Kidney (tissue), 14 donors: ENCODE results near the gene CYP1A2. TPM values are rescaled to one million over a fixed set of nuclear protein-coding genes. Genes with fewer than 3 reads are reported as not detected.

ENCODE experiments used
- DNase-seq, 5 donors: peaks; one replicate each; pipeline ENCODE4 v3.0.0-alpha.2; 2013 to 2020
- FAIRE-seq: peaks from 2 replicates; lab custom pipeline; 2012; peaks lifted over from hg19 to GRCh38; lab: Jason Lieb, UNC
- H3K27ac ChIP-seq, 2 donors: one replicate each; pipeline ENCODE4 v1.7.0; 2013; ENCODE audit warnings: low read depth in 2 of 2, low read length in 2 of 2, inconsistent platforms in 1 of 2
- H3K27me3 ChIP-seq: one replicate; pipeline ENCODE4 v1.7.1; 2013; ENCODE audit warnings: low read length, inconsistent platforms; ENCODE audit not compliant: control insufficient read depth, insufficient read depth
- H3K36me3 ChIP-seq, 3 donors: one replicate each; pipeline versions ENCODE4 v1.7.0 to v1.7.1; 2013; ENCODE audit warnings: low read length in 3 of 3, control low read depth in 1 of 3, inconsistent platforms in 1 of 3; ENCODE audit not compliant: insufficient read depth in 3 of 3, control insufficient read depth in 2 of 3
- H3K4me1 ChIP-seq, 3 donors: one replicate each; pipeline versions ENCODE4 v1.7.0 to v1.7.1; 2013; ENCODE audit warnings: low read length in 3 of 3, inconsistent platforms in 1 of 3, low read depth in 1 of 3; ENCODE audit not compliant: control insufficient read depth in 2 of 3, insufficient read depth in 2 of 3
- H3K4me3 ChIP-seq, 3 donors: one replicate each; pipeline versions ENCODE4 v1.7.0 to v1.8.1; 2013; ENCODE audit warnings: low read length in 3 of 3, control low read depth in 1 of 3, inconsistent platforms in 1 of 3
- H3K9ac ChIP-seq, 3 donors: one replicate each; pipeline versions ENCODE4 v1.7.0 to v1.7.1; 2013; ENCODE audit warnings: low read length in 3 of 3, control low read depth in 1 of 3, inconsistent platforms in 1 of 3
- H3K9me3 ChIP-seq, 3 donors: one replicate each; pipeline versions ENCODE4 v1.7.0 to v1.7.1; 2013; ENCODE audit warnings: low read length in 3 of 3, control low read depth in 1 of 3, inconsistent platforms in 1 of 3; ENCODE audit not compliant: control insufficient read depth in 2 of 3, insufficient read depth in 1 of 3
- intact Hi-C: fragments of 100-400 bp; cut with DNase I; formaldehyde crosslinking; loops from one replicate; pipeline ENCODE4 v1.11.1; 2022
- polyA plus RNA-seq: library from polyadenylated mRNA; stranded (reverse); fragments of 350-450 nt; fragmentation: Illumina TruSeq; extraction: RNeasy Lipid Tissue Mini Kit (QIAGEN cat#74804); gene quantifications from one replicate; pipeline ENCODE4 v1.2.3, GENCODE V29; 2014; ENCODE audit warnings: low read depth, low replicate concordance; ENCODE audit not compliant: insufficient read depth
- total RNA-seq: library from RNA; stranded (reverse); fragmentation: NEBNext Ultra II Directional; extraction: Animal tissue kit (Norgen Biotek cat#: 25700); gene quantifications from one replicate; pipeline ENCODE4 v1.2.1, GENCODE V29; 2021
- TF ChIP-seq, protein P1 (sequence below): IDR thresholded peaks from 3 replicates; pipeline ENCODE4 v1.5.1; 2012; ENCODE audit warnings: mild to moderate bottlenecking, moderate library complexity, borderline replicate concordance; ENCODE audit not compliant: insufficient read depth; ENCODE audit errors: extremely low read depth
- donor health status: control.
- donor health status: control.
- donor health status: control.
- donor health status: control.
- donor health status: control.
- donor health status: DM: yes; HTN: yes; CAD: no.
- donor health status: Normal renal cell carcinoma (clear cell type).

Gene CYP1A2
- total and polyA plus RNA-seq, 2 donors from 2014 or later, result not detected

GRCh38 chr15:74793135-74794028 lies 44.7 kb downstream of the CYP1A2 start:
- DNase-seq (no peak), FAIRE-seq (no peak)
- no peak overlapping the region for H3K27ac ChIP-seq
- no peaks in the 10 kb centered on the region for H3K27me3 ChIP-seq
- H3K4me1 ChIP-seq, result peaks cover 0 to 34% (median 27%) of the 10 kb centered on the region in 3 donors
- H3K4me3 ChIP-seq, result no peak overlapping the region
- H3K9ac ChIP-seq, result no peak overlapping the region
- TF ChIP-seq, protein P1, sequence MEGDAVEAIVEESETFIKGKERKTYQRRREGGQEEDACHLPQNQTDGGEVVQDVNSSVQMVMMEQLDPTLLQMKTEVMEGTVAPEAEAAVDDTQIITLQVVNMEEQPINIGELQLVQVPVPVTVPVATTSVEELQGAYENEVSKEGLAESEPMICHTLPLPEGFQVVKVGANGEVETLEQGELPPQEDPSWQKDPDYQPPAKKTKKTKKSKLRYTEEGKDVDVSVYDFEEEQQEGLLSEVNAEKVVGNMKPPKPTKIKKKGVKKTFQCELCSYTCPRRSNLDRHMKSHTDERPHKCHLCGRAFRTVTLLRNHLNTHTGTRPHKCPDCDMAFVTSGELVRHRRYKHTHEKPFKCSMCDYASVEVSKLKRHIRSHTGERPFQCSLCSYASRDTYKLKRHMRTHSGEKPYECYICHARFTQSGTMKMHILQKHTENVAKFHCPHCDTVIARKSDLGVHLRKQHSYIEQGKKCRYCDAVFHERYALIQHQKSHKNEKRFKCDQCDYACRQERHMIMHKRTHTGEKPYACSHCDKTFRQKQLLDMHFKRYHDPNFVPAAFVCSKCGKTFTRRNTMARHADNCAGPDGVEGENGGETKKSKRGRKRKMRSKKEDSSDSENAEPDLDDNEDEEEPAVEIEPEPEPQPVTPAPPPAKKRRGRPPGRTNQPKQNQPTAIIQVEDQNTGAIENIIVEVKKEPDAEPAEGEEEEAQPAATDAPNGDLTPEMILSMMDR, result no peak
- no peaks in the 10 kb centered on the region for H3K9me3 ChIP-seq
- intact Hi-C loops, result no loop called here
- no peaks in the 10 kb centered on the region for H3K36me3 ChIP-seq

- Histone ChIP-seq H3K4me1 (peaks cover 0 to 25% (median 16%) of the 10 kb centered on the region in 3 donors), H3K9ac (no peak overlapping the region), H3K36me3 (peaks cover 0 to 2% (median 0%) of the 10 kb centered on the region in 3 donors), H3K9me3 (no peaks in the 10 kb centered on the region), H3K27ac (no peak overlapping the region), H3K27me3 (no peaks in the 10 kb centered on the region), H3K4me3 (no peak overlapping the region)
- TF ChIP-seq, protein P1, result no peak
- FAIRE-seq (no peak), DNase-seq (no peak)
- intact Hi-C loops, result no loop called here
These were observed 45.8 kb downstream of the CYP1A2 start for GRCh38 chr15:74794248-74794969.

DNA sequence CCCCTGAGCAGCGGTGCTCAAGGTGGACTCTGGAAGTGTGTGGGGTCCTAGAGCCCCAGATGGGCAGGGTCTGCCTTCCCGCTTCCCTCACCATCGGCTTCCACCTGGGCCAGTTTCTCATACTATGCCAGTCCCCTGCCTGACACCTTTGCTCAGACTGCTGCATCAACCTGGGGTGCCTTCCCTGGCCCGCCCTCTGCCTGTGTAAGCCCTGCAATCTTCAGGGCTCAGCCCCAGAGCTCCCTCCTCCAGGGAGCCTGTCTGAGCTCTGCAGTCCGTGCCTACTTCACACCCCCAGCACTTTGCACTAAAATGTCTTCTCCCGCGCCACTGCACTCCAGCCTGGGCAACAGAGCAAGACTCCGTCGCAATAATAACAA lies 46.3 kb downstream of the CYP1A2 start:
- intact Hi-C loops, result no loop called here
- H3K4me3 ChIP-seq, result no peak overlapping the region

More for the DNA sequence above, 46.3 kb downstream of the CYP1A2 start:
- Histone ChIP-seq H3K9me3 (no peaks in the 10 kb centered on the region), H3K27ac (no peak overlapping the region), H3K27me3 (no peaks in the 10 kb centered on the region), H3K4me1 (peaks cover 0 to 24% (median 11%) of the 10 kb centered on the region in 3 donors), H3K36me3 (peaks cover 0 to 6% (median 0%) of the 10 kb centered on the region in 3 donors), H3K9ac (no peak overlapping the region)
- TF ChIP-seq, protein P1, result no peak
- FAIRE-seq (no peak), DNase-seq (no peak)
